H1 (cell line): Measurements from ENCODE around the gene CREB3L4. TPM values are rescaled to one million over a fixed set of nuclear protein-coding genes. Genes with fewer than 3 reads are reported as not detected.

Source experiments
- BACH1 ChIP-seq: IDR thresholded peaks from 2 replicates; pipeline ENCODE4 v1.6.1; 2012; ENCODE audit warnings: low read length, improper control_type of control experiment
- CTBP2 ChIP-seq: IDR thresholded peaks from 2 replicates; pipeline ENCODE4 v1.7.0; 2011; ENCODE audit warnings: borderline replicate concordance, mild to moderate bottlenecking, moderate library complexity, mixed read lengths, low read length; ENCODE audit not compliant: insufficient read depth, insufficient read length
- JUND ChIP-seq: IDR thresholded peaks from 2 replicates; pipeline ENCODE4 v1.6.1; 2011; ENCODE audit warnings: mild to moderate bottlenecking, improper control_type of control experiment, low read length
- POU5F1 ChIP-seq: IDR thresholded peaks from 2 replicates; pipeline ENCODE4 v1.6.1; 2011; ENCODE audit warnings: low read depth, mild to moderate bottlenecking, low read length, moderate library complexity
- RAD21 ChIP-seq, 2 experiments: IDR thresholded peaks in 1 of 2; conservative IDR thresholded peaks in 1 of 2; 2 replicates each; pipeline ENCODE4 v1.6.1; 2011; ENCODE audit warnings: low read depth in 2 of 2, low read length in 2 of 2, improper control_type of control experiment in 1 of 2, inconsistent platforms in 1 of 2, mild to moderate bottlenecking in 1 of 2, moderate library complexity in 1 of 2
- polyA plus RNA-seq, 7 experiments: library from polyadenylated mRNA; depleted of rRNA in 3 of 7; stranded (reverse) in 5 of 7; unstranded in 2 of 7; fragments of >200 nt in 5 of 7; fragments of 200-250 nt in 2 of 7; gene quantifications; 1 replicate in 5 of 7; 2 replicates in 1 of 7; 4 replicates in 1 of 7; pipeline versions ENCODE4 v1.2.1 to v1.2.3, GENCODE V29; 2011 to 2013; ENCODE audit warnings: missing spikeins in 2 of 7, mixed read lengths in 2 of 7
- total RNA-seq: library from RNA; stranded (reverse); fragmentation: NEBNext Ultra II Directional; extraction: Animal tissue kit (Norgen Biotek cat#: 25700); gene quantifications from 2 replicates; pipeline ENCODE4 v1.2.1, GENCODE V29; 2021

Gene CREB3L4
- total and polyA plus RNA-seq, 2 of the 8 experiments (the other 6 are each of a cell fraction or from before 2014, with no cell fraction given) = 34.4 to 54.0 TPM

GRCh38 chr1:153936011-153936802 is 31.5 kb upstream of the CREB3L4 start (continued):
- TF ChIP-seq RAD21 (IDR thresholded peaks at IDR 0.05 in 1 of 2, conservative IDR thresholded peaks at IDR 0.05 in 1 of 2; ENCODE audit: low read depth in 2 of 2, low read length in 2 of 2) = no peak
- TF ChIP-seq JUND = no peak
- no peak for TF ChIP-seq POU5F1
- no peak for TF ChIP-seq CTBP2
- no peak for TF ChIP-seq BACH1
